GM20000 (cell line): ENCODE results near the gene PRL.

Experiments used
- DNase-seq: peaks from one replicate; pipeline ENCODE4 v3.0.0; 2012; ENCODE audit warnings: low spot score
- CTCF ChIP-seq: IDR thresholded peaks from 2 replicates; pipeline ENCODE4 v1.5.1; 2012; ENCODE audit warnings: mild to moderate bottlenecking, control low read depth; ENCODE audit errors: extremely low read depth, missing control alignments

The PRL gene

GRCh38 chr6:22249711-22250350 is 47.0 kb downstream of the PRL start:
- no peak for DNase-seq
- no peak for TF ChIP-seq CTCF

GRCh38 chr6:22248513-22249308 is 48.1 kb downstream of the PRL start:
- no peak for TF ChIP-seq CTCF
- no peak for DNase-seq

- no peak for TF ChIP-seq CTCF
- no peak for DNase-seq
Observed at GRCh38 chr6:22247916-22248482, 48.8 kb downstream of the PRL start.

- no peak for TF ChIP-seq CTCF
- DNase-seq, result no peak
Observed at GRCh38 chr6:22240025-22240424, 56.8 kb downstream of the PRL start.

GRCh38 chr6:22239261-22239921 is 57.4 kb downstream of the PRL start:
- no peak for DNase-seq
- TF ChIP-seq CTCF, result no peak

- no peak for TF ChIP-seq CTCF
- DNase-seq, result no peak
Observed at GRCh38 chr6:22238861-22239260, 58.0 kb downstream of the PRL start.

- TF ChIP-seq CTCF, result no peak
- DNase-seq, result no peak
Observed at GRCh38 chr6:22237526-22237925, 59.3 kb downstream of the PRL start.
